ENCODE results near the gene RAB40C.

Gene RAB40C, protein sequence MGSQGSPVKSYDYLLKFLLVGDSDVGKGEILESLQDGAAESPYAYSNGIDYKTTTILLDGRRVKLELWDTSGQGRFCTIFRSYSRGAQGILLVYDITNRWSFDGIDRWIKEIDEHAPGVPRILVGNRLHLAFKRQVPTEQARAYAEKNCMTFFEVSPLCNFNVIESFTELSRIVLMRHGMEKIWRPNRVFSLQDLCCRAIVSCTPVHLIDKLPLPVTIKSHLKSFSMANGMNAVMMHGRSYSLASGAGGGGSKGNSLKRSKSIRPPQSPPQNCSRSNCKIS

DNA sequence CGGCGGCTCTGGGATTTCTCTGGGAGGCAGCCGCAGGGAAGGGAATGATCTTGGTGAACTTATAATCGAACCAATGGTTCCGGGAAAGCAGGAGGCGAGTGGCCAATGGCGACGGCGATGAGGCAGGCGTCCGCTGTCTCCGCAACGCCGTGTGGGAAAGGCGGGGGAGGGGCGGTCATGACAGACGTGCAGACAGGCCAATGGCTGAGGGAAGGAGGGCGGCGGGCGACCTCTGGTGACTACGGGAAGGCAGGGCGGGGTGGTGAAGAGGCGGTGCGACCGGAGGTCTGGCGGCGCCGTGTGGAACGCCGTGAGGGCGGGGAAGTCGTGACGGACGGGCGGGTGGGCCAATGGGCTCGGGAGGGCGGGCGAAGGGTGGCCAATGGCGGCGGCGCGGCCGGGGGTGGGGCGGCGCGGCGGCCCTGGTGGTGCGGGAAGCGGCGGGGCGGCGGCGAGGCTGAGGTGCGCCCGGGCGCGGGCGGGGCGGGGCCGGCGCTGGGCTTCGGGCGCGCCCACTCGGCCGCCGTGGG, at the start of gene RAB40C:
RAB40C (plus strand) TSS at position 409 of the 530 bp plus-strand sequence. CDS start 226 bp downstream, outside the sequence.
- peak; percentile 98 for DNase-seq (ENCODE audit: low read depth)

DNA sequence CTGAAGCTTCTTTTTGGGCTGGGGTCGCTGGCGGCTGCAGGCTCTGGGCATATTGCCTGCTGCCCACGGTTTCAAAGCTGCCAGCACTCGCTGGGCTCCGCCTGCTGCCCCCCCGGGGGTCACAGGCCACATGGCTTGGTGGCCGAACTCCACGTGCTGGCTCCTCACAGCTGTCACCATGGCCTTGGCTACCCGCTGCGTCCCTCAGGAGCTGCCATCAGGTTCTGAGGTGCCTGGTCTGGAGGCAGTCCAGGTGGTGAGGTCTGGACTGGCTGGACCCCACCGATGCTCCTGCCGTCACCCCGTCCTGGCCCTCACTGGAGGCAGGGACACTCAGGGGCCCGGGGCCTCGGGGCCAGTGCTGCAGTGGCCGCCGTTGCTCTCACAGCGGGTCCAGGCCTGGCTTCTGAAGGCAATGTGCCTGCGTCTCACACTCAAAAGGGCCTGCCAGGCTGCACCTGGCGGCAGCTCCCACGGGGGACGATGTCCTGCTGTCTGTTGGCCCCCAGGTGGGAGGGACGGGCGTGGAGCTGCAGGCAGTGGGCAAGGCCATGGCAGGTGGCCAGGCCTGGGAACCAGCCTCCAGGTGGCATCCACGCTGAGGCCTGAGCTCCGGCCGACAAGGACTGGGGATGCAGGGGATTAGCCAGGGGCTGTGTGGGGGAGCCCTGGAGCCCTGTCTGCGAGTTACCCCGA, 49.1 kb upstream of the RAB40C start:
- DNase-seq (ENCODE audit: low read depth): no peak

DNA sequence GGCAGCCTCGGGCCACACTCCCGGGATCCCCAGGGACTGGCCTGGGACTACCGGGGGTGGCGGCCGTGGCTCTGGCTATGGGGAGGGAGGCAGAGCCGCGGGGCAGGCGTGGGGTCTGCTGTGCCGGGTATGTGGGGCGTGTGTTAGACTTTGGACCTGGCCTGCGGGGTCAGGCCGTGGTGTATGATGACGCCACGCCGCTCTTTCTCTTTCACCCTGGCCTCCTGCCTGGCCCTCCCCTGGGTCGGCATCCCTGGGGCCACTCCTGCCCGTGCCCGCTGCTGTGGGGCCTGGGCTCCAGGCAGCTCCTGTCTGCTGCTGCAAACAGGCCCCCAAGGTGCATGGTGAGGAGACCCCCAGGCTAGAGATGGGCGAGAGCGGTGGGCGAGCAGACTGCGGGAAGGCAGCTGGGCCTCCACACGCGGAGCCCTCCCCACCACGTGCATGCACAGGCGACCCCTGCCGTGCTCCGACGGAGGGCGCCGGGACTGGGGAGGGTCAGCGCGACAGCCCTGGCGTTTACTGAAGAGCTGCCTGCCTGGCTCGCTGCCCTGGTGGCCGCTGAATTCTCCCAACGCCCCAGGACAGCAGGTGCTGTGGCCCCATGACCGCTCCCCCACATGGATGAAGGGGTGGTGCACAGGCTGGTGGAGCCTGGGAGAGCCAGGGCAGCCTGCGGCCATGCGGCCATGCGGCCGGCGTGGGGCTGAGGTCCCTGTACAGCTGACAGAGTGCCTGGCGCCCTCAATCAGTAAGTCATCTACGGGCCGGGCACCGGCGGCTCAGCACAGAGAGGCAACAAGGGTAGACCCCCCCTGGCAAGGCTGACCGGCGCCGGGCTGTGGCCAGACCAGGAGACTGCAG, 46.3 kb upstream of the RAB40C start:
- no peak for DNase-seq (ENCODE audit: low read depth)

DNA sequence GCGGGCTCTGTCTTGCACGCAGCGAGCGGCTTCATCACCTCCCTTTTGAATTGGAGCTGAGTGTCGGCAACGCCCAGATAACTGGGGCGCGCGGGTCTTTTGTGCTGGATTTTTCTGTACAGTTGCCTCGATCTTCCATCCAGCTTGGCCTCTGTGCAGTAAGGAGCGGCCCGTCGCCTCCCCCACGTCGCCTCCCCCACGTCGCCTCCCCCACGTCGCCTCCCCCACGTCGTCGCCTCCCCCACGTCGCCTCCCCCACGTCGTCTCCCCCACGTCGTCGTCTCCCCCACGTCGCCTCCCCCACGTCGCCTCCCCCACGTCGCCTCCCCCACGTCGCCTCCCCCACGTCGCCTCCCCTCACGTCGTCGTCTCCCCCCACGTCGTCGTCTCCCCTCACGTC, 45.3 kb upstream of the RAB40C start:
- DNase-seq (ENCODE audit: low read depth): no peak

DNA sequence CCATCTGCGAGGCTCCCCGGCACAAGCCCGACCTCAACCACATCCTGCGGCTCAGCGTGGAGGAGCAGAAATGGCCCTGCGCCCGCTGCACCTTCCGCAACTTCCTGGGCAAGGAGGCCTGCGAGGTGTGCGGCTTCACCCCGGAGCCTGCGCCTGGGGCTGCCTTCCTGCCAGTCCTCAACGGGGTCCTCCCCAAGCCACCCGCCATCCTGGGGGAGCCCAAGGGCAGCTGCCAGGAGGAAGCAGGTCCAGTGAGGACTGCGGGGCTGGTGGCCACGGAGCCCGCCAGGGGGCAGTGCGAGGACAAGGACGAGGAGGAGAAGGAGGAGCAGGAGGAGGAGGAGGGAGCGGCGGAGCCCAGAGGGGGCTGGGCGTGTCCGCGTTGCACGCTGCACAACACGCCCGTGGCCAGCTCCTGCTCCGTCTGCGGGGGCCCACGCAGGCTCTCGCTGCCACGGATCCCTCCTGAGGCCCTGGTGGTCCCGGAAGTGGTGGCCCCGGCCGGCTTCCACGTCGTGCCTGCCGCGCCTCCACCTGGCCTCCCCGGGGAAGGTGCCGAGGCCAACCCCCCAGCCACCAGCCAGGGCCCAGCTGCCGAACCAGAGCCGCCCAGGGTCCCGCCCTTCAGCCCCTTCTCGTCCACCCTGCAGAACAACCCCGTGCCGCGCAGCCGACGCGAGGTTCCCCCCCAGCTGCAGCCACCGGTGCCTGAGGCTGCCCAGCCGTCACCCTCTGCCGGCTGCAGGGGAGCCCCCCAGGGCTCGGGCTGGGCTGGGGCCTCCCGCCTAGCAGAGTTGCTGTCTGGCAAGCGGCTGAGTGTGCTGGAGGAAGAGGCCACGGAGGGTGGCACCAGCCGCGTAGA, 42.7 kb upstream of the RAB40C start:
- peak; percentile 45 for DNase-seq (ENCODE audit: low read depth)

DNA sequence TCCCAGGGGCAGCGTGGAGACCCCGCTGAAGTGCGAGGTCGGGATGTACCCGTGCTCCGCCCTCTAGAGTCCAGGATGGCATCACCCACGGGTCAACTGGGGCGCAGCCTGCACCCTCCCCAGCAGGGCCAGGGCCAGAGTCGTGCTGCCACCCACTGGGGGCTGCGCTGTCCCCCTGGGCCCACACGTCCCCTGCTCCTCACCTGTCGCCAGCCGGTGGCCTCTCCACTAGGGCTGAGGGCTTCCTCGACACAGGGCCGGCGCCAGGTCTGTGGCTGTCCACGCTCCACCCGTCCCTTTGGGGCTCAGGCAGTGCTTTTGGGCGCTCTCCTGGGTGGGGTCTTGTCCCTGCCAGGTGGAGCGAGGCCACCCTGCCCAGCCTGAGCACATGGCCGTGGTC, 41.3 kb upstream of the RAB40C start:
- DNase-seq (ENCODE audit: low read depth): no peak

DNA sequence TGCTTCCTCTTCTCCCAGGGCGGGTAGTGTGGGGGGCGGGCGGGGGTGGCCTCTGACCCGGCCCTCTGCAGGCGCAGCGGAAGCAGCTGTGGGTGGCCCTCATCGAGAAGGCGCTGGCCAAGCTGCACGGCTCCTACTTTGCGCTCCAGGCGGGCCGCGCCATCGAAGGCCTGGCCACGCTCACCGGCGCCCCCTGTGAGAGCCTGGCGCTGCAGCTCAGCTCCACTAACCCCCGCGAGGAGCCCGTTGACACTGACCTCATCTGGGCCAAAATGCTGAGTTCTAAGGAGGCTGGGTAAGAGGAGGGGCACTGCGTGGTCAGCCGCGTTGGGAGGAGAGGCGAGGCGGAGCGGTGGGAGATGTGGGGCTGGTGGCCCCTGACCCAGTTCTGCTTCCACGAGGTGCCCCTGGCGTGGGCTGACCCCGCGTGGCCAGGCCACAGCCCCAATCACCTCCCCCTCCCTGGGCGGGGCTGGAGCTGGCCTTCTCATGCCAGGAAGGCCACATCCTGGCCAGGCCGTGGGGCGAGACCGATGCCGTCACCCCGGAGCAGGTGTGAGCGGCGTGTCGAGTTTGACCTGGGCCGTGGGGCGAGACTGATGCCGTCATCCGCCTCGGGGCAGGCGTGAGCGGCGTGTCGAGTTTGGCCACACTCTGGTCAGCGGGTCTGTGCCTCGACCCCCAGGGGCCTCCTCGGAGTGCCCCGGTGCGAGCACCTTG, 40.2 kb upstream of the RAB40C start:
- DNase-seq (ENCODE audit: low read depth): no peak

DNA sequence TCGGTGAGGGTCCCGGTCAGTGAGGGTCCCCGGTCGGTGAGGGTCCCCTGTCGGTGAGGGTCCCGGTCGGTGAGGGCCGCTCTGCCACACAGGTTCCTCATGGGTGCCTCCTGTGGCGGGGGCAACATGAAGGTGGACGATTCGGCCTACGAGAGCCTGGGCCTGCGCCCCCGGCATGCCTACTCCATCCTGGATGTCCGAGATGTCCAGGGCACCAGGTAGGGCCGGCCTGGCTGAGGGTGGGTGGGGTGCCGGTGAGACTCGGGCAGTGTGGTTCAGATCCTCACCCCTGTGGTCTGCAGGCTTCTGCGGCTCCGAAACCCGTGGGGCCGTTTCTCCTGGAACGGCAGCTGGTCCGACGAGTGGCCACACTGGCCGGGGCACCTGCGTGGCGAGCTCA, 38.7 kb upstream of the RAB40C start:
- DNase-seq (ENCODE audit: low read depth): no peak

DNA sequence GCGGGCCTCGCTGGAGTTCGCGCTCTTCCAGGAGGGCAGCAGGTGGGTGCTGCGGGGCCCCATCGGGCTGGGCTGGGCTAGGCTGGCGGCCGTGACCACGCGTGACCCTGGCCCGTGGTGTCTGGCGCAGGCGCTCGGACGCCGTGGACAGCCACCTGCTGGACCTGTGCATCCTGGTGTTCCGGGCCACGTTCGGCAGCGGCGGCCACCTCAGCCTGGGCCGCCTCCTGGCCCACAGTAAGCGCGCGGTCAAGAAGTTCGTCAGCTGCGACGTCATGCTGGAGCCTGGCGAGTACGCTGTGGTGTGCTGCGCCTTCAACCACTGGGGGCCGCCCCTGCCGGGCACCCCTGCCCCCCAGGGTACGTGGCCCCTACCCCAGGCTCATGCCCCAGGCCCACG, 37.7 kb upstream of the RAB40C start:
- DNase-seq (ENCODE audit: low read depth): no peak

DNA sequence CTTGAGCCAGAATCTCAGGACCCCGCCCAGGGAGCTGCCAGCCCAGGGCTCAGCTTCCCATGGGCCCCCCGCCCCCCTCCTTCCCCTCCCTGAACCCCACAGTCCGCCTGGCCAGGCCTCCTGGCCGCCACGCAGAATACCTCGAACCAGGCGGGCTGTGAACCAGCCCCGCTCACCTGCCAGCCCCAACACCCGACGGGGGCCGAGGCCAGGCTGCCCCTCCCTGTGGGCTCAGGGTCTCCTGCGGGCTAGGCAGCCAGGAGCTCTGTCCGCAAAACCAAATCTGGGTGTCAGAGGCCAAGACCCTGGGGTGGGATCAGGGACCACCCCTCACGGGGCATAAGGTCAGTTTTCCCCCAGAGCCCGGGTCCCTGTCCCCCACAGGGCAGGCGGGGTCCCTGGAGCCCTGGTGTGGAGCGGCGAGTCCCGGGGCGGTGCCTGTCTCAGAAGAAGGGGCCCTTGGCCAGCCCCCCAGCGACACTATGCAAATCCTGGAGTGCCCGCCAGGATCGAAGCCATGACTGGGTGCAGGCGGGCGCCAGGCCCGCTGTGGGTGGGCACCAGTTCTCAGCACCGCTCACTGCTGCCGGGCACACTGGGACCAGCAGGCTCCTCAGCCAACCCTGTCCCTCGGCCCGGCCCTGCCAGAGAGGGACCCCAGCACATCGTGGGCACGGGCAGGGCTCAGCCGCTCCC, 36.1 kb upstream of the RAB40C start:
- DNase-seq (ENCODE audit: low read depth): no peak

DNA sequence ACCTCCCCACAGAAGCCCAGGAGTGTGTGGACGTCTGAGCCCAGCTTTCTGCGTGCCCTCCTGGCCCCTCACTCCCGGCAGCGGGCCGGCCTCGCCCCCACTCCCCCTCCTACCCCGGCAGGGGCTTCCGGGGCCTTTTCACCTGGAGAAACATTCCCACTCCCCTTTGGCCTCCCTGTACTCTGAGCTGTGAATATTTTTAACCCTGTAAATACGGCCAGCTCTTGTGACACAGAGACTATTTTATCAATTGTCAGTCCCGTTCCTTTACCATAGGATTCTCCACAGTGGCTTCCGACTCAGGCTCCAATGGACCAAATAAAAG, 35.6 kb upstream of the RAB40C start:
- DNase-seq (ENCODE audit: low read depth): no peak

DNA sequence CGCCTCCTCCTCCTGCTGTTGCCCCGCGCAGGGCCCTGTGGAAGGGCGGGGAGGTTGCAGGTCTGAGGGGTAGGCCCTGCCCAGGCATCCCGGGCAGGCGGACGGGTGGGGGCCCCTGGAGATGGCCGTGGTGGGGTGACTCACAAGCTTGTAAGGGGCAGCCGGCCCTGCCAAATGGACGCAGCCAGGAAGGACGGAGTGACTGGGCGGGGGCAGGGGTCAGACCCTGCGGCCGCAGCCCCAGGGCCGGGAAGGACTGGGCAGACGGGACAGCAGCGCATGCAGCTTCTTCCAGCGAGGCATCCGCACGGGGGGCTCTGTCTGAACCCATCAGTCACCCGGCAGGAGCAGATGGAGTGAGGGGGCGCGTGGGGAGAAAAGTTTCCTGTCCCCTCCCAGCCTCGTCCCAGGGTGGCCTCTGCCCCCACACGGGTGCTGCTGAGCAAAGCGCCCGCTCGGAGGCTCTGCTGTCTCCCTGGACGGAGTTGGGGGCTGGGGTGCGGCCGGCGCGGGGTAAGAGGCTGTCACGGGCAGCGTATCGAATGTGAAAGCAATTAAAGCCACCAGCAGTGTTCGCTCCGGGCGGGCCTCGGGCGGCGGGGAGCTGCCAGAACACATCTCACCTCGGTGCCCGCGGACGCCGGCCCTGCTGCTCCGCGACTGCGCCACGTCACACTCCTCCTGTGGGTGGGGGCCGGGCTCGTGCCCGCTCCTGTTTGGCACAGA, 35.1 kb upstream of the RAB40C start:
- no peak for DNase-seq (ENCODE audit: low read depth)

DNA sequence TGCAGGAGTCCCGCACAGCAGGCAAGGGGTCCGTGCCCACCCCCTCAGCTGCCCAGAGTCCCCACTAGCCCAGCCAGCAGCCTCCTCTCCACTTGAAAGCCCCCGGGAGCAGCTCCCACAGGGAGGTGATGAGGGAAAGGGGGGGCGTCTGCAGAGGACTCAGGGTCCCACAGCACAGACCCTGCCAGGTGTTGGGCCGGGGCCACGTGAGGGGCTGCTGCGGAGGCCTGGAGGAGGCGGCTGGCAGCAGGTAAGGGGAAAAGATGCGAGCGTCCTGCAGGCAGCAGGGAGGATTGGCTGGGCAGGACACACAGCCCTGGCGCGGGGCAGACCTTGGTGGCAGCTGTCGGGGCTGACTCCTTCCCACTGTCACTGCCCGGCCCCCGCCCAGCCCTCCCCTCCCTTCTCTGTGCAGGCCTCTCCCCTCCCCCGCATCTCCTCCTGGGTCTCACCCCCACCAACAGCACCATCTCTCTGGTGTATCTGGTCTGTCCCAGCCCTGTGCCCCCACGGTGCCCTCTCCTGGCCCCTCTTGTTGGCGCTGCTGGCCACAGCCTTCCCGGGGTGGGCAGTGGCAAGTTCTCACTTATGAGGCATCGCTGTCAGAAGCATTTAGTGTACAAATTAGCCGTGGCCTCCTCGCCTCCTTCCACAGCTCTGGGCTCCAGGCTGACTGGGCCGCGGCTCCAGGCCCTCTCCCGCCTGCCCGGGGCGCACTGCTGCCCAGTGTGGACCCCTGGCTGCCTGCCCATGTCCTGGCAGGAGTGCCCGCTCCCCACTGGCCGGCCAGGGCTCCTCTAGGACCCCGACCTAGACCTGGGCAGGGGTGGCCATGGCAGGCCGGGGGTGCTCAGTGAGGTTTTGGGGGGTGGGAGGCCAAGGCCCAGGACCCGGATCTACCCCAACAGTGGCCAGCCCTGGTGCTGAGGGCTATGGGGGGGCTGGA, 34.1 kb upstream of the RAB40C start:
- DNase-seq (ENCODE audit: low read depth): no peak

DNA sequence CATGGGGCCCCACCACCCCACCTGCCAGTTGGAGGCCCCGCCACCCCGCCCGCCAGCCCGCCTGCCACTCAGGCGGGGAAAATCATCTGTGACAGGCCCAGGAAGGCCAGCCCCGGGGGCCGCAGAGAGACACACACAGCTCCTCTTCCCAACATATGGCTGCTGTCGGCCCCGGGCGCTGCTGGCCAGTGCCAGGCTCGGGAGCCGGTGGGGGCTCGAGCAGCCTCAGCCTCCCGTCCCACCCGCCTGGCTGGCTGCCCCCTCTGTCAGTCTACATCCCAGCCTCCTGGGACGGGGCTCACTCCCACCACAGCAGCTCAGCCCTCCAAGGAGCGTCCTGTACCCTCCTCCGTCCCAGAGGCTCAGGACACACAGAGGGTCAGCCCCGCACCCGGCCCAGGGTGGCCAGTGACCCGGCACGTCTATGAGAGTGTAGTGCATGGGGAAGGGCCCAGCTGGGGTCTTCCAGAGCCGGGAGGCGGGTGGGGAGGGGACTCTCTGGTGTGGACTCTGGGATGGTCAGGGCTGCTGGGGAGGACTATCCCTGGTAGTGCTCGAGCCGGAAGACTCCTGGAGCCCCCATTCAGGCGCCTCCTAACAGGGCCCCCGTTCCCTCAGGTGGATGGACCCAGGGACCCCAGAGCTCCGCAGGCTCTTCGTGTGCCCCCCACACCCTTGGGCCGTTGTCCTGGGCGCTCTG, 33.2 kb upstream of the RAB40C start:
- DNase-seq (ENCODE audit: low read depth): no peak

DNA sequence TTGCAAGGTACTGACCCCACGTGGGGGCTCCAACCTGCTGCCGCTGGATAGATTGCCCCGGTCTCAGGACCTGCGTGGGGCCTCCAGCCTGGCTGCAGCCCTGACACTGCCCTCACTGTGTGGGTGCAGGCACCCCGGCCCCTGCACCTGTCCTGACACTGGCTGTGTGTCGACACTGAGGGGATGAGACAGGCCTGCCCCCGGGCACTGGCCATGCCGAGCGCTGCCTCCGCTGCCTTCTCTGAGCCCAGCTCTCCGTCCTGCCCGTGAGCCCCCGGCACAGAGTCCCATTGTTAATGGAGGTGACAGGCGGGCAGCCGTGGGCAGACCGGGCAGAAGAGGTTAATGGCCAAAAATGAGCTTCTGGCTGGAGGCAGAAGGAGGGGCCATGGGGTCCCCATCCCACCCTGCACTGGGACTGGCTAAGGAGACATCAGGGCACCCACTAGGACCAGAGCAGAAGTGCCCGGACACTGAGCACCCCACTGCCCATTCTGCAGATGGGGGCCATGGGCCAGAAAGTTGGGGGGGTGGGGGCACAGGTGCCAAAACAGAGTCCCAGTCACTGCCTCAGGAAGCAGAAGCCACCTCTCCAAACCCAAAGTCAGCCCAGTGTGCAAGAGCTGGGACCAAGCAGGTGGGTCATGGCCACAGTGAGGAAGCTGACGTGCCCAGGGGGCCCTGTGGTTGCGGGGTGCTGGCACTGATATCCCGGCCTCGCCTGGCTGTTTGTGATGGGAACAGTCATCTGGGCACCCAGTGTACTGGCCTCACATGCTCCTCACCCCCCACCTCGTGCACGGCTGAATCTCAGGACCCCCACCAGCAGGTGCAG, 32.2 kb upstream of the RAB40C start:
- no peak for DNase-seq (ENCODE audit: low read depth)

DNA sequence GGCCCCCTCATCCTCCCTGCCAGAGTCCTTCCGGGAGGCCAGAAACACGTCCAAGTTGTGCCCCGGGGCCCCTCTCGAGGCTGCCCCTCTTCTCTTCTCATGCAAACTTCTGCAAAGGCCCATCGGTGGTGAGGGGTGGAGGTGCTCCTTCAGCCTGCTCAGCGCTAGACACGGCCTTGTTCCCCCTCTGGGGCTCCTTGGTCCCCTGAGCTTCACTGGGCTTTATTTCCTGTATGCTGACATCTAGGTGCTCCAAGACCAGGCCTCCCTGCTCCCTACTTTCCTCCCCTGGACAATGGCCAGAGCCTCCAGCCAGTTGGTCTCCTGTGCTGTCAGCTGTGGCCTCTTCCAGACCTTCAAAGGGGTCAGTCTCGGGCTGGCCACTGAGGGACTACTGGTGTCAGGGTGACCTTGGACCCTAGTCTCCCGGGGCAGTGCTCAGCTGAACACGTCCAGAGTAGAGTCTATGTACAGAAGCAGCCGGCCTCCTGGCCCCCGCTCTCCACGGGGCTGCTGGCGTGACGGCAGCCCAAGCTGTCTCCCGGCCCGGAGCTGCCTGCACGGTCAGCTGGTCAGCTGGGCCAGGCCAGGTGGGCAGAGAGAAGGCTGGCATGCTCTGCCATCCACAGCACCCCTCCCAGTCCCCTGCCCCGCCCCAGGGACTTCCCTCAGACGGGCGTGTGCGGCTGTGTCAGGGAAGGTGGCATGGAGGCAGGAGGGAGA, 31.4 kb upstream of the RAB40C start:
- DNase-seq (ENCODE audit: low read depth): no peak

DNA sequence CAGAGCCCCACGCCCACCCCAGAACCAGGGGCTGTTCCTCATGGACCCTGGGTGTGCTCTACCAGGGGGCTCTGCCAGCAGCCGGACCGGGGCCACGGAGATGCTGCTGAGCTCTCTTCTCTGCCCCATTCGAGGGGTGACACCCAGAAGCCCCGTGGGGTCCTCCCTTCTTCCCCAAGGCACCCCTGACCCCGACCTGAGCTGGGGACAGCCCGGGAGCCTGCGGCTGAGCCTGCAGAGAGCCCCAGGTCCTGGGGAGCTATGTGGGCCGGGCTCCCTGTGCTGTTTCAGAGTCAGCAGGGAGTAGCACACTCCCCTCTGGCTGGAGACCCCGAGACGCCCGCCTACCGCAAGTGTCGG, 30.9 kb upstream of the RAB40C start:
- no peak for DNase-seq (ENCODE audit: low read depth)
